SK-N-SH treated with all-trans-retinoic acid at 6 μM for 48 hours (cell line): ENCODE results near the gene MPPED2.

Source experiments
- ESRRG ChIP-seq: fragments of 250-450 bp; sonication (Bioruptor Pico); IDR thresholded peaks from 2 replicates; pipeline ENCODE4 v1.6.1; 2021; ENCODE audit warnings: mild to moderate bottlenecking
- TCF4 ChIP-seq: fragments of 250-450 bp; sonication (Bioruptor Pico); IDR thresholded peaks from 2 replicates; pipeline ENCODE4 v1.8.0; 2021; ENCODE audit warnings: mild to moderate bottlenecking, moderate library complexity, borderline replicate concordance
- ZC3H10 ChIP-seq: fragments of 250-450 bp; sonication (Bioruptor Pico); IDR thresholded peaks from 2 replicates; pipeline ENCODE4 v1.5.1; 2021; ENCODE audit warnings: mild to moderate bottlenecking, moderate library complexity
- ZFP3 ChIP-seq: fragments of 250-450 bp; sonication (Bioruptor Pico); IDR thresholded peaks from 2 replicates; pipeline ENCODE4 v1.5.0; 2020; ENCODE audit warnings: mild to moderate bottlenecking, moderate library complexity
- ZFP30 ChIP-seq: fragments of 450-650 bp; formaldehyde crosslinking; IDR thresholded peaks from 2 replicates; pipeline ENCODE4 v1.5.0; 2022; ENCODE audit warnings: mild to moderate bottlenecking, moderate library complexity
- ZNF8 ChIP-seq: fragments of 450-650 bp; formaldehyde crosslinking; IDR thresholded peaks from 2 replicates; pipeline ENCODE4 v1.5.0; 2020; ENCODE audit warnings: mild to moderate bottlenecking, moderate library complexity

GRCh38 chr11:30392221-30392784, 193.8 kb downstream of the MPPED2 start:
- TF ChIP-seq ZFP30 (CRISPR knock-in tag) (no peak), ZC3H10 (CRISPR knock-in tag) (no peak), ZFP3 (no peak), TCF4 (CRISPR knock-in tag) (no peak), ESRRG (CRISPR knock-in tag) (no peak), ZNF8 (no peak)
